ENCODE measurements around the gene PDE4D. TPM values are rescaled to one million over a fixed set of nuclear protein-coding genes. Genes with fewer than 3 reads are reported as not detected.

The PDE4D gene
- total and polyA plus RNA-seq, 2 experiments from 2014 or later = 21.9 to 54.2 TPM

GRCh38 chr5:59180515-59180914 is 713.0 kb downstream of the PDE4D start:
- H3K27me3 ChIP-seq = no peaks in the 10 kb centered on the region
- peaks cover 8% of the 10 kb centered on the region for H3K36me3 ChIP-seq
- no peak overlapping the region for H3K4me3 ChIP-seq
- TF ChIP-seq, protein P1, sequence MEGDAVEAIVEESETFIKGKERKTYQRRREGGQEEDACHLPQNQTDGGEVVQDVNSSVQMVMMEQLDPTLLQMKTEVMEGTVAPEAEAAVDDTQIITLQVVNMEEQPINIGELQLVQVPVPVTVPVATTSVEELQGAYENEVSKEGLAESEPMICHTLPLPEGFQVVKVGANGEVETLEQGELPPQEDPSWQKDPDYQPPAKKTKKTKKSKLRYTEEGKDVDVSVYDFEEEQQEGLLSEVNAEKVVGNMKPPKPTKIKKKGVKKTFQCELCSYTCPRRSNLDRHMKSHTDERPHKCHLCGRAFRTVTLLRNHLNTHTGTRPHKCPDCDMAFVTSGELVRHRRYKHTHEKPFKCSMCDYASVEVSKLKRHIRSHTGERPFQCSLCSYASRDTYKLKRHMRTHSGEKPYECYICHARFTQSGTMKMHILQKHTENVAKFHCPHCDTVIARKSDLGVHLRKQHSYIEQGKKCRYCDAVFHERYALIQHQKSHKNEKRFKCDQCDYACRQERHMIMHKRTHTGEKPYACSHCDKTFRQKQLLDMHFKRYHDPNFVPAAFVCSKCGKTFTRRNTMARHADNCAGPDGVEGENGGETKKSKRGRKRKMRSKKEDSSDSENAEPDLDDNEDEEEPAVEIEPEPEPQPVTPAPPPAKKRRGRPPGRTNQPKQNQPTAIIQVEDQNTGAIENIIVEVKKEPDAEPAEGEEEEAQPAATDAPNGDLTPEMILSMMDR (IDR thresholded peaks at IDR 0.05; ENCODE audit: low read depth, low read length) = no peak
- H3K9me3 ChIP-seq (ENCODE audit: low read depth) = no peaks in the 10 kb centered on the region
- DNase-seq (ENCODE audit: low read depth in 1 of 2, low spot score in 1 of 2) = no peak
- H3K27ac ChIP-seq = no peak overlapping the region
- no peaks in the 10 kb centered on the region for H3K4me1 ChIP-seq (ENCODE audit: low read depth)

DNA sequence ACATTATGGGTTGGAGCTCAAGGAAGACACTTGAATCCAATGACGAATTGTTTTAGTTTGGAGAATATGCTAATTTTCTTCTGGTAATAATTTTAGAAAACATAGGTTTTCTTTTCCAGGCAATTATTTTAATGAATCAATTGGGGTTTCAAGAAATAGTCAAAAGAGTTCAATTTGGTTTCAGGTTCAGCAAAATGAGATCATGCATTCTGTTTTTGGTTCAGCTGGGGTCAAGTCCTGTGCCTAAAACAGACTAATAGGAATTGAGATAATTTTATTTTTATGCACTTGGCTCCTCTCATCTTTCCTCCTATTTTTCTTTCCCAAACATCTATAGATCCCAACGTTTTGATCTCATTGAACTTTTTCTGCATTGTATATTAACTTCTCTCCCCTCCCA is 713.8 kb downstream of the PDE4D start:
- no peaks in the 10 kb centered on the region for H3K27me3 ChIP-seq
- no peaks in the 10 kb centered on the region for H3K4me1 ChIP-seq (ENCODE audit: low read depth)
- H3K4me3 ChIP-seq = no peak overlapping the region
- no peak for DNase-seq (ENCODE audit: low read depth in 1 of 2, low spot score in 1 of 2)
- H3K9me3 ChIP-seq (ENCODE audit: low read depth) = no peaks in the 10 kb centered on the region
- peaks cover 8% of the 10 kb centered on the region for H3K36me3 ChIP-seq
- TF ChIP-seq, protein P1 (IDR thresholded peaks at IDR 0.05; ENCODE audit: low read depth, low read length) = no peak
- H3K27ac ChIP-seq = no peak overlapping the region

DNA sequence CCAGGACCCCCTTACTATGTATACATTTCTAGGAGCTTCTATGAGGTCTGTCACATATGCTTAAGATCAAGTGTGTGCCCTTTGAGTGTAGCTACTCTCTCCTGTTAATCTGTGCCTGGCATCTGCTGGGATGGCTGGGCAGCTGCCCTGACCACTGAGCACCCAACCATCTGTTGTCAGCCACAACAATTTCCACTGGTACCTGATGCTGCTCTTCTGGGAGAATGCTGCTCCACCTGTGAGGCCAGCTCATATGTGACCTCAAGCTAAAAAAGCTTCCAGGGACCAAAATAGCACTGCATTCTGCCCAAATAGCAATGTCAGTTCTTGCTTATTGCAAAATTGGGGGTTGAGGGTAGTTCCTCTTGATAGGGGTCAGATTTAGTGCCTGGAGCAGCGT is 715.0 kb downstream of the PDE4D start:
- DNase-seq (ENCODE audit: low read depth in 1 of 2, low spot score in 1 of 2) = no peak
- H3K4me1 ChIP-seq (ENCODE audit: low read depth) = no peaks in the 10 kb centered on the region
- H3K36me3 ChIP-seq = peaks cover 5% of the 10 kb centered on the region
- no peaks in the 10 kb centered on the region for H3K27me3 ChIP-seq
- no peak overlapping the region for H3K4me3 ChIP-seq
- TF ChIP-seq, protein P1 (IDR thresholded peaks at IDR 0.05; ENCODE audit: low read depth, low read length) = no peak
- no peak overlapping the region for H3K27ac ChIP-seq
- H3K9me3 ChIP-seq (ENCODE audit: low read depth) = no peaks in the 10 kb centered on the region

DNA sequence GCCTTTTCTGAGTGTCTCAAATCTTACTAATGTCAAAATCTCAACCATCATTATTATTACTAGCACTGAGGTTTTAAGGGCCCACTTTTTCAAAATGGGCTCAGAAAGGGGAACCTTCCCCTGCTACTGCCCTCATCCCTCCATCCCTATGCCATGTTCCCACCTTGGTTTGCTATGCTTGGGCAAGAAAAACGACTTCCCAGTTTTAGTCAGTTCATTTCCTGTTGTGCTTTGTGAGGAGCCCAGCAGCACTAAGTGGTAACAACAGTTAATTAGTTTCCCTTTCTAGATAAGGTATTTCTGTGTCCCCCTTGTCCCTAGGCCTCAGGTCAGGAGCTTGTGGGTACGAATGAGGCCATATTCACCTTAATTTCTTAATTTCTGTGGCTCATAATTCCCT is 715.5 kb downstream of the PDE4D start:
- no peak overlapping the region for H3K27ac ChIP-seq
- no peak for DNase-seq (ENCODE audit: low read depth in 1 of 2, low spot score in 1 of 2)

GRCh38 chr5:59177644-59178043 is 715.9 kb downstream of the PDE4D start:
- TF ChIP-seq, protein P1 (IDR thresholded peaks at IDR 0.05; ENCODE audit: low read depth, low read length) = no peak
- no peak for DNase-seq (ENCODE audit: low read depth in 1 of 2, low spot score in 1 of 2)
- Histone ChIP-seq H3K4me3 (no peak overlapping the region), H3K36me3 (peaks cover 5% of the 10 kb centered on the region), H3K27me3 (no peaks in the 10 kb centered on the region), H3K4me1 (ENCODE audit: low read depth) (no peaks in the 10 kb centered on the region), H3K27ac (no peak overlapping the region), H3K9me3 (ENCODE audit: low read depth) (no peaks in the 10 kb centered on the region)

More for the DNA sequence above, 715.5 kb downstream of the PDE4D start:
- no peaks in the 10 kb centered on the region for H3K4me1 ChIP-seq (ENCODE audit: low read depth)
- H3K9me3 ChIP-seq (ENCODE audit: low read depth) = no peaks in the 10 kb centered on the region
- TF ChIP-seq, protein P1 (IDR thresholded peaks at IDR 0.05; ENCODE audit: low read depth, low read length) = no peak
- no peak overlapping the region for H3K4me3 ChIP-seq
- no peaks in the 10 kb centered on the region for H3K27me3 ChIP-seq
- peaks cover 5% of the 10 kb centered on the region for H3K36me3 ChIP-seq

All from cardiac muscle cell (in vitro differentiated cells and primary cell).